HepG2 (cell line): Measurements from ENCODE around the gene RHBDL1. TPM values are rescaled to one million over a fixed set of nuclear protein-coding genes. Genes with fewer than 3 reads are reported as not detected.
A peak's percentile ranks its signal among the peaks of the same experiment; 100 is the strongest.

Experiments used
- ATAC-seq: fragments of 200-7000 bp; cut with Tn5 transposase; 3 replicates; pipeline ENCODE4 v1.9.1; 2020; ENCODE audit warnings: mild to moderate bottlenecking, moderate library complexity
- BruUV-seq: library from RNA; stranded (reverse); fragments of 400-500 nt; replicated peaks from 2 replicates; lab custom pipeline; 2021; lab: Mats Ljungman, UMichigan
- CTCF ChIA-PET: fragments of 300-600 bp; formaldehyde crosslinking; extraction: SDS; loops from one replicate; lab custom pipeline; 2021; ENCODE audit warnings: low total read pairs, inconsistent platforms, low intra/inter-chr PET ratio; lab: Yijun Ruan, JAX
- POLR2A ChIA-PET: fragments of 350-600 bp; sonication (Branson Sonifier 250); formaldehyde crosslinking; loops from one replicate; lab custom pipeline; 2020; ENCODE audit warnings: antibody characterized with exemption, inconsistent platforms; lab: Yijun Ruan, JAX
- DNase-seq: peaks from one replicate; pipeline ENCODE4 v3.0.0-alpha.2; 2015; ENCODE audit warnings: low spot score
- FAIRE-seq: peaks from 3 replicates; lab custom pipeline; 2011; peaks lifted over from hg19 to GRCh38; lab: Jason Lieb, UNC
- H2AFZ ChIP-seq: one replicate; pipeline ENCODE4 v1.6.1; 2011; ENCODE audit warnings: low read length, inconsistent platforms
- H3K27ac ChIP-seq: fragments of 300-600 bp; 3 replicates; pipeline ENCODE4 v1.8.0; 2011; ENCODE audit warnings: mixed run types, mild to moderate bottlenecking, mixed read lengths, low read length, inconsistent platforms; ENCODE audit not compliant: insufficient read depth; ENCODE audit errors: extremely low read length
- H3K27me3 ChIP-seq, 2 experiments: fragments of 200-600 bp in 1 of 2; 2 replicates in 1 of 2; 3 replicates in 1 of 2; pipeline versions ENCODE4 v1.6.0 to v1.8.0; 2011; ENCODE audit warnings: low read length in 2 of 2, mild to moderate bottlenecking in 2 of 2, moderate library complexity in 2 of 2, inconsistent platforms in 1 of 2; ENCODE audit not compliant: insufficient read depth in 2 of 2, control insufficient read depth in 1 of 2
- H3K36me3 ChIP-seq, 2 experiments: fragments of 200-600 bp in 1 of 2; replicated peaks in 1 of 2; 2 replicates in 1 of 2; 3 replicates in 1 of 2; pipeline versions ENCODE4 v1.5.1 to v1.8.0; 2011; ENCODE audit warnings: low read length in 2 of 2, inconsistent platforms in 1 of 2; ENCODE audit not compliant: insufficient read depth in 2 of 2, control insufficient read depth in 1 of 2
- H3K4me1 ChIP-seq: 2 replicates; pipeline ENCODE4 v1.5.1; 2012; ENCODE audit warnings: low read length, inconsistent platforms; ENCODE audit not compliant: insufficient read depth
- H3K4me2 ChIP-seq: 2 replicates; pipeline ENCODE4 v1.6.0; 2011; ENCODE audit warnings: low read depth, low read length, inconsistent platforms
- H3K4me3 ChIP-seq, 3 experiments: fragments of 200-600 bp in 1 of 3; sonication (generic), shearing (Covaris generic) in 1 of 3; replicated peaks in 1 of 3; 2 replicates each; pipeline ENCODE4 v1.5.1; 2011 to 2016; ENCODE audit warnings: low read length in 3 of 3, inconsistent platforms in 2 of 3, low read depth in 2 of 3, mild to moderate bottlenecking in 2 of 3, control low read depth in 1 of 3, mixed read lengths in 1 of 3; ENCODE audit not compliant: insufficient read depth in 1 of 3
- H3K79me2 ChIP-seq: one replicate; pipeline ENCODE4 v1.6.1; 2011; ENCODE audit warnings: low read length, inconsistent platforms; ENCODE audit not compliant: insufficient read depth
- H3K9ac ChIP-seq: 2 replicates; pipeline ENCODE4 v1.6.0; 2011; ENCODE audit warnings: mild to moderate bottlenecking, low read depth, low read length, inconsistent platforms; ENCODE audit not compliant: insufficient read depth
- H3K9me3 ChIP-seq: 2 replicates; pipeline ENCODE4 v1.5.1; 2012; ENCODE audit warnings: mild to moderate bottlenecking, low read length
- H4K20me1 ChIP-seq: 2 replicates; pipeline ENCODE4 v1.6.0; 2011; ENCODE audit warnings: inconsistent platforms, mild to moderate bottlenecking, low read length, moderate library complexity; ENCODE audit not compliant: insufficient read depth
- AGO1 ChIP-seq: fragments of 200-400 bp; formaldehyde crosslinking; IDR thresholded peaks from 2 replicates; pipeline ENCODE4 v1.6.1; 2017; ENCODE audit warnings: mild to moderate bottlenecking, low read depth, low read length, moderate library complexity; ENCODE audit not compliant: poor library complexity, severe bottlenecking
- FOXA1 ChIP-seq, 2 experiments: fragments of 450-650 bp in 1 of 2; sonication (generic) in 1 of 2; formaldehyde crosslinking in 1 of 2; IDR thresholded peaks; 2 replicates each; pipeline versions ENCODE4 v1.4.0 to v1.6.1; 2016 to 2020; ENCODE audit warnings: missing genetic modification reagents in 1 of 2
- IRF9 ChIP-seq: sonication (generic); formaldehyde crosslinking; IDR thresholded peaks from 2 replicates; pipeline ENCODE4 v1.8.0; 2022; ENCODE audit warnings: missing genetic modification reagents, mild to moderate bottlenecking, borderline replicate concordance
- POLR2G ChIP-seq: fragments of 200-400 bp; formaldehyde crosslinking; IDR thresholded peaks from 2 replicates; pipeline ENCODE4 v1.6.1; 2018; ENCODE audit warnings: mild to moderate bottlenecking, low read depth, low read length, moderate library complexity
- RBM22 ChIP-seq: fragments of 200-400 bp; formaldehyde crosslinking; optimal IDR thresholded peaks from 2 replicates; pipeline ENCODE3; 2017; ENCODE audit warnings: mild to moderate bottlenecking, low read length, moderate library complexity
- ZFYVE20 ChIP-seq: sonication (generic); formaldehyde crosslinking; IDR thresholded peaks from 2 replicates; pipeline ENCODE4 v1.8.0; 2023; ENCODE audit warnings: low read depth, mild to moderate bottlenecking, moderate library complexity, missing genetic modification reagents, borderline replicate concordance
- ZNF468 ChIP-seq: sonication (generic); formaldehyde crosslinking; IDR thresholded peaks from 2 replicates; pipeline ENCODE4 v1.8.0; 2022; ENCODE audit warnings: mild to moderate bottlenecking, moderate library complexity, missing genetic modification reagents
- ZNF629 ChIP-seq: sonication (generic); formaldehyde crosslinking; conservative IDR thresholded peaks from 2 replicates; pipeline ENCODE4 v1.5.0; 2020; ENCODE audit warnings: missing genetic modification reagents
- WGBS: methylation state at CpG from one replicate; pipeline ENCODE4 v1.1.6; 2017; ENCODE audit warnings: low lambda C conversion rate; 5-methylcytosine and 5-hydroxymethylcytosine counted together
- in situ Hi-C: cut with HindIII; loops from 2 replicates; pipeline ENCODE4 v1.10.0; 2017; ENCODE audit warnings: low pct_unique_long_range_greater_than_20kb; ENCODE audit not compliant: extremely low pct_ligation_motif_present
- intact Hi-C: fragments of 100-400 bp; cut with micrococcal nuclease; formaldehyde crosslinking; loops from one replicate; pipeline ENCODE4 v1.10.0; 2022; ENCODE audit not compliant: unreplicated experiment
- polyA plus RNA-seq, 8 experiments: library from polyadenylated mRNA; depleted of rRNA in 3 of 8; stranded (reverse) in 7 of 8; unstranded in 1 of 8; fragments of >200 nt; fragmentation: Illumina TruSeq in 4 of 8; extraction: Trizol in 4 of 8; gene quantifications; 2 replicates each; pipeline versions ENCODE4 v1.2.1 to v1.2.3, GENCODE V29; 2011 to 2016; ENCODE audit warnings: low read depth in 4 of 8, missing spikeins in 1 of 8, mixed read lengths in 1 of 8; ENCODE audit not compliant: insufficient read depth in 1 of 8
- total RNA-seq, 5 experiments: library from RNA; depleted of rRNA; stranded (reverse); fragments of >200 nt; fragmentation: Illumina TruSeq; extraction: Trizol; gene quantifications; 2 replicates each; pipeline ENCODE4 v1.2.3, GENCODE V29; 2016; ENCODE audit warnings: low read depth in 1 of 5

RHBDL1 gene
- total and polyA plus RNA-seq, 2 of the 13 experiments (the other 11 are each of a cell fraction or from before 2014, with no cell fraction given) = 1.8 to 3.8 TPM

DNA sequence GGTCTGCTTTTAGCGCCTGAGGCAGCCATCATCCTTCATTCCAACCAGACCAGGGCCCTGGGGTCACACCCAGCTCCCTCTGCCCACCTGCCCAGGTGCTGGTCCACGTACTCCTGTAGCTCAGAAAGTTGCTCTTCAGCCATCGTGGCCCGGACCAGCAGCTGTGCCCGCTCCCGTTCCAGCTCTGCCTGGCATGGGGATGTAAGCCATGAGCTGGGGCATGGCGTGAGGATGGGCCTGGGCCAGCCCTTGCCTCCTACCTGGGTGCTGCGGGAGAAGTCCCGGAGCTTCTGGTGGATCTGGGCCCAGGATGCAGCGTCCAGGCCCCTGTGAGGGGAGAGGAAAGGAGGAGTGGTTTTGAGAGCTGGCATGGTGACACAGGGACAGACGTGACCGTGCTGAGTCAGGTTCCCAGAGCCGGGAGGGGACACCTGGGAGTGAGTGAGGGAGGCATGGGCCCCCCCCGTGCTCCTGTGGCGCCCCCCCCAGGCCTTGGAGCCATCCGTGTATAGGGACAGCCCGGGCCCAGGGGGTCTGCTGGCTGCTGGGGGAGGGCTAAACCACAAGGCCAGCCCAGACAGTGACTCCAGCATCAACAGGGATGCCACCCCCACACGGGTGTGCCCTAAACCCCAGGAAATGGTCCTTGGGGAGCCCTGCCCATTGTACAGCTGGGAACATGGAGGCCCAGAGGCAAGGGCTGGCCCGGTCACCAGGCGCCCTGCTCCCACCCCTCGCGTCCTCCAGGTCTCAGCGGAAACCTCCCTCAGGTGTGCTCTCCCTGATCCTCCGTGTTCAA lies 47.6 kb downstream of the RHBDL1 start:
- no peaks in the 10 kb centered on the region for H3K36me3 ChIP-seq
- no peaks in the 10 kb centered on the region for H4K20me1 ChIP-seq
- no peak overlapping the region for H3K4me3 ChIP-seq
- no peak for FAIRE-seq
- H2AFZ ChIP-seq = no peak overlapping the region
- TF ChIP-seq POLR2G (peak; percentile 42; the same call in 1 of the 2 replicates), ZNF629 (CRISPR knock-in tag) (peak; percentile 71), IRF9 (no peak), ZFYVE20 (no peak), FOXA1 (IDR thresholded peaks at IDR 0.05) (no peak), FOXA1 (CRISPR knock-in tag; IDR thresholded peaks at IDR 0.05) (no peak)
- POLR2A ChIA-PET = interaction anchor here (0.7 kb wide), 1 partner anchor 18 kb away, joined by 3 read pairs; the partner anchor contains the start of gene CIAO3
- BruUV-seq = no TSS peak
- H3K27ac ChIP-seq = no peak overlapping the region
- no peak for ATAC-seq
- DNase-seq = no peak
- intact Hi-C loops (no loop called here), in situ Hi-C loops (no loop called here)
- H3K4me1 ChIP-seq = peaks cover 35% of the 10 kb centered on the region
- WGBS = 87% methylated on average over 21 of the region's 24 CpGs
- no peaks in the 10 kb centered on the region for H3K79me2 ChIP-seq
- H3K9me3 ChIP-seq = no peaks in the 10 kb centered on the region
- no peak overlapping the region for H3K4me2 ChIP-seq
- H3K27me3 ChIP-seq = peaks cover 0 to 3% of the 10 kb centered on the region in 2 experiments; a peak in 1 of 5 replicates
- CTCF ChIA-PET = no interaction called here
- no peak overlapping the region for H3K9ac ChIP-seq

GRCh38 chr16:723695-724094 lies 48.2 kb downstream of the RHBDL1 start:
- H3K9me3 ChIP-seq = no peaks in the 10 kb centered on the region
- H3K27ac ChIP-seq = no peak overlapping the region
- DNase-seq (no peak), FAIRE-seq (no peak), ATAC-seq (no peak)
- H2AFZ ChIP-seq = no peak overlapping the region
- peaks cover 0 to 3% of the 10 kb centered on the region in 2 experiments; a peak in 1 of 5 replicates for H3K27me3 ChIP-seq
- intact Hi-C loops (no loop called here), in situ Hi-C loops (no loop called here)
- POLR2A ChIA-PET = no interaction called here
- H3K36me3 ChIP-seq = no peaks in the 10 kb centered on the region
- CTCF ChIA-PET = no interaction called here
- TF ChIP-seq ZNF468 (CRISPR knock-in tag) (no peak), RBM22 (peak; percentile 15), AGO1 (peak; percentile 25)
- no TSS peak for BruUV-seq
- H3K4me1 ChIP-seq = peaks cover 35% of the 10 kb centered on the region
- no peak overlapping the region for H3K9ac ChIP-seq
- H3K79me2 ChIP-seq = no peaks in the 10 kb centered on the region
- H3K4me2 ChIP-seq = no peak overlapping the region
- no peaks in the 10 kb centered on the region for H4K20me1 ChIP-seq
- 54% methylated on average over 3 of the region's 9 CpGs for WGBS
- H3K4me3 ChIP-seq = no peak overlapping the region
